NT2/D1 (cell line): ENCODE measurements around the gene SDR39U1.
"Not testable (repeated sequence)": the region's sequence is repeated elsewhere in the genome, so short reads cannot be mapped to it uniquely, and the experiment has no call there.

Experiments
- DNase-seq: peaks from one replicate; pipeline ENCODE4 v3.0.0-alpha.2; 2011; ENCODE audit warnings: low read depth, low spot score
- H3K27me3 ChIP-seq: 2 replicates; pipeline ENCODE4 v1.6.0; 2011; ENCODE audit warnings: mild to moderate bottlenecking; ENCODE audit not compliant: insufficient read length, insufficient read depth
- H3K36me3 ChIP-seq: 2 replicates; pipeline ENCODE4 v1.6.1; 2011; ENCODE audit warnings: mild to moderate bottlenecking, low read length, mixed read lengths; ENCODE audit not compliant: insufficient read depth, insufficient read length
- H3K4me1 ChIP-seq: 2 replicates; pipeline ENCODE4 v1.5.1; 2011; ENCODE audit not compliant: insufficient read depth, insufficient read length
- H3K4me3 ChIP-seq: 2 replicates; pipeline ENCODE4 v1.5.1; 2011; ENCODE audit warnings: low read depth; ENCODE audit not compliant: insufficient read length
- H3K9ac ChIP-seq: 2 replicates; pipeline ENCODE4 v1.6.0; 2011; ENCODE audit warnings: low read depth; ENCODE audit not compliant: insufficient read length
- H3K9me3 ChIP-seq: 2 replicates; pipeline ENCODE4 v1.5.1; 2011; ENCODE audit warnings: mild to moderate bottlenecking, low read length; ENCODE audit not compliant: insufficient read depth
- SUZ12 ChIP-seq: IDR thresholded peaks from 2 replicates; pipeline ENCODE4 v1.6.1; 2011; ENCODE audit not compliant: insufficient read length, insufficient read depth; ENCODE audit errors: extremely low read depth
- YY1 ChIP-seq: IDR thresholded peaks from 2 replicates; pipeline ENCODE4 v1.6.1; 2011; ENCODE audit not compliant: insufficient read length, insufficient read depth
- ZNF274 ChIP-seq: IDR thresholded peaks from 2 replicates; pipeline ENCODE4 v1.6.1; 2011; ENCODE audit warnings: mild to moderate bottlenecking, low read depth, low read length

SDR39U1 gene

GRCh38 chr14:24473211-24473610, 30.6 kb upstream of the SDR39U1 start:
- TF ChIP-seq ZNF274 (no peak), YY1 (no peak), SUZ12 (no peak)
- no peak for DNase-seq
- no peaks in the 10 kb centered on the region for H3K27me3 ChIP-seq

GRCh38 chr14:24470450-24470849, 27.9 kb upstream of the SDR39U1 start:
- H3K36me3 ChIP-seq, H3K4me1 ChIP-seq, H3K9me3 ChIP-seq, H3K4me3 ChIP-seq, H3K27me3 ChIP-seq, H3K9ac ChIP-seq, DNase-seq: not testable (repeated sequence)

More at GRCh38 chr14:24473211-24473610, 30.6 kb upstream of the SDR39U1 start:
- no peaks in the 10 kb centered on the region for H3K4me1 ChIP-seq
- H3K36me3 ChIP-seq: no peaks in the 10 kb centered on the region
- H3K9me3 ChIP-seq: peaks cover 8% of the 10 kb centered on the region; the same call in 1 of the 2 replicates
- no peak overlapping the region for H3K9ac ChIP-seq
- no peak overlapping the region for H3K4me3 ChIP-seq

GRCh38 chr14:24465805-24466204, 23.2 kb upstream of the SDR39U1 start:
- no peak overlapping the region for H3K9ac ChIP-seq
- TF ChIP-seq ZNF274: no peak
- TF ChIP-seq YY1: no peak
- TF ChIP-seq SUZ12: no peak
- no peak overlapping the region for H3K4me3 ChIP-seq
- no peaks in the 10 kb centered on the region for H3K36me3 ChIP-seq
- H3K9me3 ChIP-seq: no peaks in the 10 kb centered on the region
- no peaks in the 10 kb centered on the region for H3K27me3 ChIP-seq
- DNase-seq: no peak
- H3K4me1 ChIP-seq: no peaks in the 10 kb centered on the region

- H3K4me3 ChIP-seq: no peak overlapping the region
- DNase-seq: no peak
- TF ChIP-seq YY1: no peak
- TF ChIP-seq ZNF274: no peak
- no peak for TF ChIP-seq SUZ12
- H3K36me3 ChIP-seq: no peaks in the 10 kb centered on the region
- H3K9ac ChIP-seq: no peak overlapping the region
- H3K4me1 ChIP-seq: no peaks in the 10 kb centered on the region
- H3K9me3 ChIP-seq: no peaks in the 10 kb centered on the region
- H3K27me3 ChIP-seq: no peaks in the 10 kb centered on the region
Observed at GRCh38 chr14:24465368-24465767, 22.8 kb upstream of the SDR39U1 start.

- TF ChIP-seq SUZ12: no peak
- Histone ChIP-seq H3K4me3 (no peak overlapping the region), H3K9me3 (no peaks in the 10 kb centered on the region), H3K4me1 (no peaks in the 10 kb centered on the region), H3K9ac (no peak overlapping the region), H3K36me3 (no peaks in the 10 kb centered on the region), H3K27me3 (no peaks in the 10 kb centered on the region)
- DNase-seq: no peak
Observed at GRCh38 chr14:24463884-24464785, 21.6 kb upstream of the SDR39U1 start.

- DNase-seq: no peak
- Histone ChIP-seq H3K9ac (no peak overlapping the region), H3K36me3 (peaks cover 1% of the 10 kb centered on the region), H3K4me3 (no peak overlapping the region), H3K9me3 (no peaks in the 10 kb centered on the region), H3K27me3 (no peaks in the 10 kb centered on the region), H3K4me1 (no peaks in the 10 kb centered on the region)
- TF ChIP-seq ZNF274: no peak
- TF ChIP-seq YY1: no peak
- no peak for TF ChIP-seq SUZ12
Observed at GRCh38 chr14:24463017-24463883, 20.7 kb upstream of the SDR39U1 start.

GRCh38 chr14:24461336-24461735, 18.8 kb upstream of the SDR39U1 start:
- H3K9ac ChIP-seq: no peak overlapping the region
- H3K9me3 ChIP-seq: no peaks in the 10 kb centered on the region; the same call in 1 of the 2 replicates
- DNase-seq: no peak
- TF ChIP-seq ZNF274 (no peak), YY1 (no peak), SUZ12 (no peak)
- H3K27me3 ChIP-seq: no peaks in the 10 kb centered on the region
- H3K4me1 ChIP-seq: no peaks in the 10 kb centered on the region
- no peak overlapping the region for H3K4me3 ChIP-seq
- peaks cover 8% of the 10 kb centered on the region for H3K36me3 ChIP-seq
